H7 (cell line): Measurements from ENCODE around the gene STAB2. TPM values are rescaled to one million over a fixed set of nuclear protein-coding genes. Genes with fewer than 3 reads are reported as not detected.

Source experiments
- DNase-seq: peaks from one replicate; pipeline ENCODE4 v3.0.0; 2012
- H3K27me3 ChIP-seq: 2 replicates; pipeline ENCODE4 v1.6.0; 2011; ENCODE audit warnings: mild to moderate bottlenecking, low read length; ENCODE audit not compliant: control insufficient read depth, insufficient read depth
- H3K36me3 ChIP-seq: replicated peaks from 2 replicates; pipeline ENCODE4 v1.5.1; 2011; ENCODE audit warnings: low read length; ENCODE audit not compliant: control insufficient read depth, insufficient read depth
- H3K4me3 ChIP-seq: 2 replicates; pipeline ENCODE4 v1.5.1; 2011; ENCODE audit warnings: low read depth, mild to moderate bottlenecking, control low read depth, low read length, moderate library complexity; ENCODE audit not compliant: insufficient read depth
- total RNA-seq: library from RNA; depleted of rRNA; stranded (reverse); fragments of >200 nt; shearing (Covaris generic); gene quantifications from 2 replicates; pipeline ENCODE4 v1.2.3, GENCODE V29; 2014

STAB2 gene
- total RNA-seq, 1 experiment from 2014 or later = not detected

DNA sequence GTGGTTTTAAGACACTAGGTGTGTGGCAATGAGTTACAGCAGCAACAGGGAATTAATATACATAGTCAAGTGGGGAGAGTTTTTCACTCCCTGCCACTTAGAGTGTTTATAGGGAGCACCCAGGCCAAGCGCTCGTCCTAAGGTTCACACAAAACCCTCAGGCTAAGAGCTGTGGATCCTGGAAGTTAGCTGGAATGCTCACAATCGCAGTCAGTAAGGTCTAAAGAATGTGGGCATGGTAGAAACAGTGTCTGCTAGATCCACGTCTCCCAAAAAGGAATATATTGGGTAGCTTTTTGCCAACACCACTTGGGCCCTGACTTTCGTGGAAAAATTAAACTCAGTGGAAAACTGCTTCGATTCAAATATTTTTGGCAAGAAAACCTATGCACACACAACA lies 36.6 kb downstream of the STAB2 start:
- Histone ChIP-seq H3K4me3 (no peak overlapping the region), H3K27me3 (no peaks in the 10 kb centered on the region), H3K36me3 (no peaks in the 10 kb centered on the region)
- DNase-seq = no peak

DNA sequence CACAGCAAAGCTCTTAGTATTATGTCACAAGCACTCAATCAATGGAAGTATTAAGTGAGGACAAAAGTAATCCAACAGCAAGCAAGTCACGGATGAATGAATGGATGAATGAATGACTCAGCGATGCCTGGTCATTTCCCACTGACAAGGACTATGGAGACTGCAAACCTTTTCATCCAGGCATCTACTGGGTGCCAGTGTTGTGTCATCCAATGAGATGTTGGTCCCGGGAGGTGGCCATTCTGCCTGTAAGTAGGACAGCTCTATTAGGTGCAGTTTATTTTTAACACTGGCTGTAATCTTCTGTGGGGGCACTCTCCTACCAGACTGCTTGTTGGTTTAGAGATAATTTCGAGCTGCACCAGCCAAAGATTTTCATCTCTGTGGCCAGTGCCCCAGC lies 39.4 kb downstream of the STAB2 start:
- DNase-seq = peak; percentile 17
- Histone ChIP-seq H3K4me3 (no peak overlapping the region), H3K36me3 (no peaks in the 10 kb centered on the region), H3K27me3 (no peaks in the 10 kb centered on the region)

DNA sequence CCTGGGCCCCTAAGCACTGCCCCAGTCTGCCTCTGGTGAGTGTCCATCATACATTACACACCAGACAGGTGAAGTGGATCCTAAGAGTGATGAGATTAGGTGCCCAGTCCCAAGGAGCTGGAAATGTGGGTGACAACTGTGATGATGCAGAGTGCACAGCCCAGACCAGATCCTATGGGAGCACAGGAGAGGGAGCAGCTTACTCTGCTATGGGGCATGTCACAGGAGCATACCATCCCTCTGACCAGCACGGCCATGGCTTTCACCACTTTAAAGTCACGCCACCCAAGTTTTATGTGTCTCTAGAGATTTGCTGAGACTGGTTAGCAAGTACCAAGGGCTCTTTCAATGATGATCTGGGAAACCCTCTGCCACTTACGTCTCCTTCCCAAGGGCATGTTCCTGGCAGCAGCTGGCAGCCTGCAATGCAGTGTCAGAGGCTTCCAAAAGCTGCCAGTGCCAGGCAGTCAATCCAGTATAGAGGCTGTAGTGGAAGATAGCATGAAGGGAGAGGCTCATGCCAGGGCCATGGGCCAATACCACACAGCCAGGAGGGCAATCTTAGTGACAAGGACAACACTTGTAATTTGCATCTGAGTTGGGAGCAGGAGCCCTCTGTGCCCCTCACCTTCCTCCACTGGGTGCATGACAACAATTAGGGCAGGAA lies 40.2 kb downstream of the STAB2 start:
- Histone ChIP-seq H3K4me3 (no peak overlapping the region), H3K27me3 (no peaks in the 10 kb centered on the region), H3K36me3 (no peaks in the 10 kb centered on the region)
- DNase-seq = no peak

DNA sequence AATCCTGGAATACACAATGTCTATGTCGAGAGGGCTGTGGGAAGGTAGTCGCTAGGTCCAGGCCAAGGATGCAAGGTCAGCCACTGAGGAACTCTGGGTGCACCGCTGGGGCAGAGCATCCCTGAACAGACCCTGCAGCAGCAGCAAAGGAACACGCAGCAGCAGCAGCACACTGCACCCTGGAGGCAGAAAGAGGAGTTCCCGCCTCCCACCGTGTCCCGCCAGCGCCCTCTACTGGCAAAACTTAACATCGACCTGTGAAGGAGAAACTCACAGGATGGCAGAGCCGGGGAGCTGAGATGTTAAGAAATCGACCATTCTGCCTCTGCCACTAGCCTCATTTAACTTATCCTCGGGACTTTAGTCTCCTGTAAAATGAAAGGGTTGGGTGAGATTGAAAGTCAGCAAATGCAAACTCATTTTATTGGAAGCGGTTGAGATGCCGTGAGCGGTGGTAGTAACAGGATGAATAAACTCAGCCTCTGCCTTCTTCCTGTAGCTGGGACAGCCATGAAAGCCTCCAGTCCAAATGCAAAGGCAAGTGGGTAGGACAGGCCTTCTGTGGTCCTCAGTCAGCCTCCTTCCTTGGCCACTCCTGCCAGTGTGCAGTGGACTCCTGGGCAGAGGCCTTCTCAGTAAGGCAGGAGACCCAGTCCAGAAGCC lies 45.6 kb downstream of the STAB2 start:
- no peak overlapping the region for H3K4me3 ChIP-seq
- no peaks in the 10 kb centered on the region for H3K27me3 ChIP-seq
- H3K36me3 ChIP-seq = no peaks in the 10 kb centered on the region
- DNase-seq = peak; percentile 85

DNA sequence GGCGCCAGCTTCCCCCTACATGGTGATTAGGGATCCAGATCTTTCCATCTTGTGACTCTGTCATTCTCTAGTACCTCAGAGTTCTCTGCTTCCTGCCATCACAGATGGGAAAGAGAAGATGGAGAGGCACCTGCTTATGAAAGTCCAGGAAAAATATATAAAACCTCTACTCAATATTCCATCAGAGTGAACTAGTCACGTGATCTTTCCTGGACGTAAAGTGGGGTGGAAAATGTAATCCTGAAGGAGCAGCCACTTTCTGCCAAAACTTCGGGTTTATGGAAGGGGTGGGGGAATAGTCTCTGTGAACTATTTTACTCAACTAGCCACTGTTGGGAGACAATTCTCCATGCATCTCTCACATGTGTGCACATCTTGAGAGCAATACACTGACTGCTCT lies 47.7 kb downstream of the STAB2 start:
- Histone ChIP-seq H3K27me3 (no peaks in the 10 kb centered on the region), H3K4me3 (no peak overlapping the region), H3K36me3 (no peaks in the 10 kb centered on the region)
- no peak for DNase-seq

DNA sequence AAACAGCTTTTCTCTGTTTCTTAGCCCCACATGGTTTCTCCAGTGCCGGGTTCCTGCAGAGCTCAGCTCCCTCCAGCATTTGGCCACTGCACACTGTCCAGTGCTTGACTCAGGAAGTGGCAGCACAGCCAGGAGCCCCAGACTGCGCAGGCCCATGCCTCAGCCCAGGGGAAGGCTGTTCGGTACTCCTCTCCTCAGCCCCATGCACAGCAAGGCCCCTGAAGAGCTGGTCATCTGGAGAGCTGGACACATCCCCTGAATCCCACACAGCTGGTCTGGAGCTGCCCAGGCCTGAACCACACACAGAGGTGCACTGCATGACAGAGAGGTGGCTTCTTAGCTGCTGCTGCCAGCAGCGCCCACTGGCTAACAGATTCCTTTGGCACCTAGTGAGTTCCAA lies 48.3 kb downstream of the STAB2 start:
- no peaks in the 10 kb centered on the region for H3K27me3 ChIP-seq
- no peak for DNase-seq
- H3K36me3 ChIP-seq = no peaks in the 10 kb centered on the region
- no peak overlapping the region for H3K4me3 ChIP-seq

DNA sequence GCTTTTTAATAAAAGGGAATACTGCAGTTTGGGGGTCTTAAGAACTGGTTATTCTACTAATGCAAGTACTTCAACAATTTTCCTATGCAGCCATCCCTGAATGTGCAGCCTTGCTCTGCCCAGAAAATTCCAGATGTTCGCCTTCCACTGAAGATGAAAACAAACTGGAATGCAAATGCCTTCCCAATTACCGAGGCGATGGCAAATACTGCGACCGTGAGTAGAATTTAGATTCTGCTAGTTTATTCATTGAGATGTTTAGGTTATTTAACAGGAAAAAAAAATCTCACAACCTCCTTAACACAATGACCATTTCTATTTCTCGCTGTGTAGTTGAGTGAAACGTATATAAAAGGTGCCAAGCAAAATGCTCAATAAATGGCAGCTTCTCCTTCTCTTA lies 49.9 kb downstream of the STAB2 start:
- H3K27me3 ChIP-seq = no peaks in the 10 kb centered on the region
- no peaks in the 10 kb centered on the region for H3K36me3 ChIP-seq
- H3K4me3 ChIP-seq = no peak overlapping the region
- DNase-seq = no peak

DNA sequence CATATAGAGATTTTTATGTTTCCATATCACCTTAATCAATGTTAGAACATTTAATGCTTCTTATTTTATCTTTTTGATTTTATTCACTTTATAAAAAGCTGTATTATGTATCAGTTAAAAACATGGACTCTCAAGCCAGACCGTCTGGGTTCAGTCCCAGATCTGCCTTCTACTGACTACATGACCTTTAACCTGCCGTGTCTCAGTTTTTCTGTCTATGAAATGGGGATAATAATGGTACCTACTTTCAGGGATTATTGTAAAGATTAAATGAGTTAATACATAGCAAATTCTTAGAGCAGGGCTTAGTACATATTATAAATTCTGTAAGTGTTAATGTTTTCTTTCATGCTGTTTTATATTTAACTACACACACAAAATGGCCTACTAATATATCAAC lies 50.4 kb downstream of the STAB2 start:
- DNase-seq = no peak
- no peaks in the 10 kb centered on the region for H3K36me3 ChIP-seq
- H3K4me3 ChIP-seq = no peak overlapping the region
- no peaks in the 10 kb centered on the region for H3K27me3 ChIP-seq

DNA sequence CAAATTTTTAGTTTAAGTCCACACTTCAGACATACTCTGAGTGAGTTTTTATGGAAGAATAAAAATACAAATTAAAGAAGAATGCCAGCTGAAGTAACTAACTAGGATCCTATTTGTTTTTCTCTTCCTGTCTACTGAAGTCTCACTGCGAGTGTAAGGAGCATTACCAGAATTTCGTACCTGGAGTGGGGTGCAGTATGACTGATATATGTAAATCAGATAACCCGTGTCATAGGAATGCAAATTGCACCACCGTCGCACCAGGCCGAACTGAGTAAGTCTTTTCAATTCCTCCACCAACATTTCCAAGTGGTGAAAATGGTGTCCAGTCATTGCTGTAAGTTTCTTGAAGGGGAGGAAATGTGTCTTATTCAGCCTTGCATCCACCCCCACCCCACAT lies 52.9 kb downstream of the STAB2 start:
- no peak overlapping the region for H3K4me3 ChIP-seq
- DNase-seq = no peak
- H3K36me3 ChIP-seq = no peaks in the 10 kb centered on the region
- H3K27me3 ChIP-seq = no peaks in the 10 kb centered on the region

DNA sequence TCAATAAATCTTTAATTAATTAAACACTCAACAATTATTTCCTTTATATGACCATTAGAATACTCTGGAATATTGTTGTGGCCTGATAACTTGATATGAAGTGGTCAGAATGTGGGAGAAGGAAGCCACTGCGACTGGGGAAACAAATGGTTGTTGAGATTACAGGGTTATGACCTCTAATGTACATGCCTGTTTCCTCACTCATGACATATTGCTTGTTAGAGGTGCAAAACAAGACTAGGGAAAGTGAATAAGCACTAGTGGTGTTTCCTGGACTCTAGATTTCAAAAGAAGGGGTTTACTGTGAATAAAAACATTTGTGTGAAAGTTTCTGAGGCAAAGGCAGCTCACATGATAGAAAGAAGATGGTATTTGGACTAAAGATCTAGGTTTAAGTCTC lies 53.3 kb downstream of the STAB2 start:
- H3K4me3 ChIP-seq = no peak overlapping the region
- H3K27me3 ChIP-seq = no peaks in the 10 kb centered on the region
- no peaks in the 10 kb centered on the region for H3K36me3 ChIP-seq
- DNase-seq = no peak

DNA sequence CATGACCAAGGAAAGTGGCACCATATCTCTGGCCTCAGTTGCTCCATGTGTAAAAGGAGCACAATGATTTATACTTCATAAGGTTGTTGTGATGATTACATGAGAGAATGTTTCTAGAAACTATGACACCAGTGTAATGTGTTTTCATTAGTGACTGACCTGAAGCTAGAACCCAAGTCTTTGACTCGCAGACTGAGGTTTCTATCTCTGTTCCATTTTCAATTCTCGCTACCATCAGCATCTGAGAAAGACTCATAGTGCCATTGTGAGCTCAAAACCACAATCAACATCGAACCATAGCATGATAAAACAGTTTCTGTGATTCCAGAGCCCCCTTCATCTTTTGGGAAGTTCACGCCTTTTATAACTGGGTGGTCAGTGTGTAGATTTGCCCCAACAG lies 53.8 kb downstream of the STAB2 start:
- Histone ChIP-seq H3K36me3 (no peaks in the 10 kb centered on the region), H3K4me3 (no peak overlapping the region)
- DNase-seq = no peak

DNA sequence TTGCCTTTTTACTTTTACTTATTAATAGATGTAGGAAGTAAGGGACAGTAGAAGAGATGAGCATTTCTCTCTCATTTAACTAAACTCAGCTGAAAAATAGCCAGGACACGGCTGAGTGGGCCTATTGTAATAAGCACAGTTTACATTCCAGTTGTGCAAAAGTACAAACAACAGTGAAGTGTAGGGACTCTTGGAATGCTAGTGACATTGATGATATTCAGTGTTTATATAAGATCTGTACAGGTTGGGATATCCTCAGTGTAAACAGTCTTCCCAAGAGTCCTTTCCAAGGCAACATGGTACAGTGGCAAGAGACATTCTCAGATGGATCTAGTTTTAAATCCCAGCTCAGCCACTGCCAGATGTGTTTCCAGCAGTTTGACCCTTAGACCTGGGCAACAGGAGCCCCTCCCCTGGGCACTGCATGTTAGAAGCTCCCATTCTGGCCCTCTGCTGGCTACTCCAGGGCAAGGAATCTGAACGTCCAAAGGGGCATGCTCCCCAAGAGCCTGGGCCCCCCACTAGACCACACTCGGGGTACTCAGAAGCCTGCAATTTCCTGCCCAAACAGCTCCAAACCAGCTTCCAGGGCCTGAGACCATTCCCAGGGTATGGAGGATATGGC lies 55.3 kb downstream of the STAB2 start:
- H3K27me3 ChIP-seq = no peaks in the 10 kb centered on the region
- no peaks in the 10 kb centered on the region for H3K36me3 ChIP-seq
- H3K4me3 ChIP-seq = no peak overlapping the region
- peak; percentile 21 for DNase-seq

More for the DNA sequence above, 53.8 kb downstream of the STAB2 start:
- H3K27me3 ChIP-seq = no peaks in the 10 kb centered on the region

DNA sequence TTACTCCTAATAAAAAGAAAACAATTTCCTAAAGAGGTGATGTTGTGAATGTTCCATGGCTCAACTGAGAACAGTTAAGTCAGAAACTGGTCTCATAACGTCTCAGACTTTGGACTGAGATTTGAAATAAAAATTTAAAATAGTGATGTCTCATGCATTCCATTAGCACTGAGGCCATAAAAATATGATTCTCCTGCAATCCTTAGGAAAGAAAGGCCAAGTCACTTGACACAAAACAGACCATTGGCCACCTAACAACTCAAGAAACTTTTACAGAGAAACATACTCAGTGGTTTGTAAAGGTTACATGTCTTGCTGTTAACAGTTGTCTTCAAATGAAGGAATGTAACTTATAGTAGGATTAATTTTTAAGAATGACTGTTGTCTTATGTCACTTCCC lies 58.1 kb downstream of the STAB2 start:
- Histone ChIP-seq H3K36me3 (no peaks in the 10 kb centered on the region), H3K4me3 (no peak overlapping the region), H3K27me3 (no peaks in the 10 kb centered on the region)
- no peak for DNase-seq

DNA sequence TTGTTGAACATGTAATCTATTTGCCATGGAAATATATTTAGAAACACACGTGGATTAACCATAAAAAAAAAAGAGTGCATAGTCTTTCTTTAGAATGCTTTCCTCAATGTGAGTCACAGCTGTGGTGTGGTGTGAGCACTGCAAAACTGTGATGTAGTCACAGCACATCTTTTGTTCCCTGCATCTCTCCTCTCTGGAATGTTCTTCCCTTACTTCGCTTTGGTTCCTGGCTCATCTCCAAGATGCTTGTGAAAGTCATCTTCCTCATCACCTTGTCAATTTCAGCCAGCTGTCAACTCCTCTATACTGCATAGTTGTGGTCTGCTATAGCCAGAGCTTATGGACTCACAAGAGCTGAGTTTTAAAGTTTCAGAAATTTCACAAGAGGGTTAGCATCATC lies 60.2 kb downstream of the STAB2 start:
- H3K36me3 ChIP-seq = no peaks in the 10 kb centered on the region
- H3K4me3 ChIP-seq = no peak overlapping the region
- no peak for DNase-seq
- H3K27me3 ChIP-seq = no peaks in the 10 kb centered on the region

DNA sequence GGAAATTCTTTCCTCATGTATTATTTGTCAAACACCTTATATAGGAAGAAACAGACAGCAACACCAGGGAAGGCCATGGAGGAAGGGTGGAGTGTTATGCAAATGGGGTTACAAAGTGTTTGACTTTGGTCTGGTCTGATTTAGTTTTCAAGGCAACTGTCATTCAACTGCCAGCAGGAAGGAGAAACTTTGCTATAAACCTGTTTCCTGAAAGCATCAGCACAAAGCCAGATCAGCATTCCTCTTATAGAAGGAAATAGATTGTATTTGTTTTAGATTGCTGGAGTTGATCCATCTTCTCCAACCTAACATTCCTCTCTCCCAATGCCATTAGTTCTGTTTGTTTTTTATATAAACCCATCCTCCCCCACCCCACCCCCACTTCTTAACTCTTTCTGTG lies 65.7 kb downstream of the STAB2 start:
- Histone ChIP-seq H3K36me3 (no peaks in the 10 kb centered on the region), H3K27me3 (no peaks in the 10 kb centered on the region), H3K4me3 (no peak overlapping the region)
- no peak for DNase-seq
